Activated CD8-positive, alpha-beta memory T cell treated with anti-CD3 and anti-CD28 coated beads, Interleukin-2, amount 50 U/mL, for 1 hour (primary cell): ENCODE results near the gene RBCK1.

Experiments
- DNase-seq: peaks from one replicate; pipeline ENCODE4 v3.0.0-alpha.2; 2020; ENCODE audit errors: extremely low read depth

RBCK1 gene

DNA sequence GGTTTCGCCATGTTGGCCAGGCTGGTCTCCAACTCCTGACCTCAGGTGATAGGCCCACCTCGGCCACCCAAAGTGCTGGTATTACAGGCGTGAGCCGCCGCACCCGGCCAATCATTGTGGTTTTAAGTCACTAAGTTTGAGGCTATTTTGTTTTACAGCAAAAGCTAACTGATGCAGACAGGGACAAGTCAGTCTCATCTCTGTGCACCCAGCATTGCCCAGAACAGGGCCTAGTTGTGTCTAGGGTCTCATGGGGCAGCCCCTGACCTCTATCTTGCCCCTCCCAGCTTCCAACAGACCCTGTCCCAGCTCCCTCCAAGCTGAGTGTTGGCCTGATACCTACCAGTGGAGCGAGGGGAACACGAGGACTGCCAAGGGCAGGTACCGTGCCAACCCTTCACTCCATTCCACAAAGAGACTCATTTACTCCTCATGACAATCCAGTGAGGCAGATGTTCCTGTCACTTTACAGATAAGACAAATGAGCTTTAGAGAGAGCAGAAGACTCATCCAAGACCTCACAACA is 8.9 kb upstream of the RBCK1 start:
- DNase-seq, result no peak

- no peak for DNase-seq
Measured at GRCh38 chr20:400128-400453, 8.0 kb upstream of the RBCK1 start.

DNA sequence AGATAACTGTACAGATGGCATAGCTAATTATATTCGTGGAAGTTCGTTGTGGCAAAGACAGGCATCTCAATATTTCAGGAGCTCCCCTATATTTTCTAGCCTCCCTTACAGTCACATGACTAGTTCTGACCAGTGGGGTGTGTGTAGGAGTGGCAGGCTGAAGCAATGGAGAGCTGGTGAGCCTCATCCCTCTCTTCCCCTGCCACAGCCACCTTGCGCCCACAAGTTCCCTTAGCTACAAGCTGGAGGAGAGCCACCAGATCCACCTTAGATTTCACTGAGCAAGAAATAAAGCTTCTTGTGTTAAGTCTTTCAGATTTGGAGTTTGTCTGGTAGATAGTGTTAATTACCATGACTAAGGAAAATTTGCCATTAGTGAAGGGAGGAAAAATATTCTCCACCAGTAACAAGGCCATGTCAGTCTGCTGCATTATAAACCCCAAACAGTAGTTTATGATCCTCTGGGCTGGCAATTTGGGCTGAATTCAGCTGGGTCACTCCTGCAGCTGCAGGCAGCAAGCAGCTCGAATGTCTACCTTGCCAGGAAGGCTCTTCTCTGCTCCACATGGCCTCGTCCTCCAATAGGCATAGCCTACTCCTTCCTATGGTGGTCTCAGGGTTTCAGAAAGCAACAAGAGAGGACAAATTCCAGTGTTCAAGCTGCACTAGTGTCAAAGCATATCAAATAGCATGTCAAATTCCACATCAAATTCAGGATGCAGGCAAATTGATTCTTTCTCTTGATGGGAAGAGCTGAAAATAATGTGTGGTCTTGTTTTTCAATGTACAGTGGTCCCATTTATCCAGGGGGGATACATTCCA is 7.4 kb upstream of the RBCK1 start:
- DNase-seq, result no peak

GRCh38 chr20:401682-402495 is 6.2 kb upstream of the RBCK1 start:
- no peak for DNase-seq

DNA sequence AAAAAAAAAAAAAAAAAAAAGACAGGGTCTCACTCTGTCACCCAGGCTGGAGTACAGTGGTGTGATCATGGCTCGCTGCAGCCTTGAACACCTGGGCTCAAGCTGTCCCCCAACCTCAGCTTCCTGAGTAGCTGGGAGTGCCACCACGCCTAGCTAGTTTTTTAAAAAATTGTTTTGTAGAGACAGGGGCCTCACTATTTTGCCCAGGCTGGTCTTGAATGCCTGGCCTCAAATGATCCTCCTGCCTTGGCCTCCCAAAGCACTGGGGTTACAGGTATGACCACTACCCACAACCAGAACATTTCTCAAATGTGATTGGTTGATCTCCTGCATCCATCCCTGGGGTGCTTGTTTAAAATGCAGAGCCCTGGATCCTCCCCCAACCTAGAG is 5.6 kb upstream of the RBCK1 start:
- no peak for DNase-seq

GRCh38 chr20:402898-403581 is 5.1 kb upstream of the RBCK1 start:
- no peak for DNase-seq

- DNase-seq, result no peak
Measured at GRCh38 chr20:403582-403957, 4.5 kb upstream of the RBCK1 start.

DNA sequence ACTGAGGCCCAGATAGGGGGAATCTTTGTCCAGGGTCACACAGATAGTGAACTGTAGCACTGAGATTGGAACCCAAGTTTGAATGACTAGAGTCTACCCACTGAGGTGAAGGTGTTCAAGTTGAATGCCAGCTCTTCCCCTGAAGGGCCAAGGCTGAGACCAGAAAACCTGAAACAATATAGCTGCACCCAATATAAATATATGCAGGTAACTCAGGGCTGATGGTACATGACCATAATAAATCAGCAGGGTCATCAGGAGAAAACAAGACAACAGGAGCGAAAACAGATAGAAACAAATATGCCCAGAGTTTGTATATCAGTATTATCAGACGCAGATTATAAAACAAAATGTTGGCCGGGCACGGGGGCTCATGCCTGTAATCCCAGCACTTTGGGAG is 4.0 kb upstream of the RBCK1 start:
- DNase-seq, result no peak

DNA sequence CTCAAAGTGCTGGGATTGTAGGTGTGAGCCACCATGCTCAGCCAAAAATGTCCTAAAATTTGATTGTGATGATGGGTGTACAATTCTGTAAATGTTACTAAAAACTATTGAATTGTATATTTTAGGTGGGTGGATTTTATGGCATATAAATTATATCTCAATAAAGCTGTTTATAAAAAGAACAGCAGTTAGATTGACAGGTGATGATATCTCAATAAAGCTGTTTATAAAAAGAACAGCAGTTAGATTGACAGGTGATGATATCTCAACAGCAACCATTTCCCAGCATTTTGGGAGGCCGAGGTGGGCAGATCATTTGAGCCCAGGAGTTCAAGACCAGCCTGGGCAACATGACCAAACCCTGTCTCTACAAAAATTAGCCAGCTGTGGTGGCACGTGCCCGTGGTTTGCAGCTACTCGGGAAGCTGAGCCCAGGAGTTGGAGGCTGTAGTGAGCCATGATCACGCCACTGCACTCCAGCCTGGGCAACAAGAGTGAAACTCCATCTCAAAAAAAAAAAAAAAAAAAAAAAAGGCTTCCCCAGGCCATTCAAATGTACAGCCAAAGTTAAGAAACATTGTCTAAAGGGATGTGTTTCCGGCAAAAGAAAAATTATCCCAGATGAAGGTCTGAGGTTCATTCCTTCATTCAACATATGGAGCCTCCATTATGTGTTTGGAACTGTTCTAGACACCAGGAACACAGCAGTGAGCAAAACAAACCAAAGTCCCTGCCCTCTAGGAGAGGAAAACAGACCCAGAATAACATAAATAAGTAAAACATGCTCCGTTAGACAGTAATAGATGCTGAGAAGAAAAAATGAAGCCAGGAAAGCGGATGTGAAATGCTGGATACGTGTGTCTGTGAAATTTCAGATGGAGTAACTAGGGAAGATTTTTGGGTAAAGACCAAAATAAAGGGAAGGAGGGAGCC is 1.6 kb upstream of the RBCK1 start:
- DNase-seq, result no peak

DNA sequence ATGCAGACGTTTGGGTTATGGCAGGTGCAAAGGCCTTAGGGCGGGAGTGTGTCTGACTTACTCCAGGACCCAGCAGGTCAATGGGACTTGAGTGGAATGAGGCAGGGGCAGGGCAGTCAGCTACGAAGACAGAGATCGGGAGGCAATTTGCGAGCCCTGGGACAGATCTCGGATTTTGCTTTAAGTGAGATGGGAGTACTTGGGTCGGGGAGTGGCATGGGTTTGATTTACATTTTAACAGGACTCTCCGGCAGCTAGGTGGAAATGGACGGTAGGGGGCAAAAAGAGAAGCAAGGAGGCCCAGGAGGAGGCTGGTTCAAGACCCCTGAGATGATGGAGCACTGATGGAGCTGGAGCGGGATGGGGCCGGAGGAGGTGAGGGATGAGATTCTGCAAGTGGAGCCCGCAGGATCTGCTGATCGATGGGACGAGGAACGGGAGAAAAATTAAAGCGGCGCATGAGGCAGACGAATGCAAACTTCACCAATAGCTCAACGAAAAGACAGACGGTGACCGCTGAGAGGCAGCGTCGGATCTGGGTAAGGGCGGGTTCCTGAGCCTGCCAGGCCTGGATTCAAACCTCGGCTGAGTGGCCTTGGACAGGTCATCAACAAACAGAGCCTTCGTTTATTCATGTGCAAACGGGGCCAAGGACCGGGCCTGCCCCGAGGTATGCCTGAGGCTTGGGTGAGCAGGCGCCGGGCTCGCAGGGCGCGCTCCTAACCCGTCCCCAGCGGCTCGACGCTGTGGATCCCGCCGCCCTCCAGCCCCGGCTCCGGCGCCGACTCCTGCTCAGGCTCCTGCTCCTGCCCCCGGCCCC is 756 bp upstream of the RBCK1 start:
- DNase-seq, result no peak

GRCh38 chr20:408843-409696 is 971 bp downstream of the RBCK1 start:
- no peak for DNase-seq

DNA sequence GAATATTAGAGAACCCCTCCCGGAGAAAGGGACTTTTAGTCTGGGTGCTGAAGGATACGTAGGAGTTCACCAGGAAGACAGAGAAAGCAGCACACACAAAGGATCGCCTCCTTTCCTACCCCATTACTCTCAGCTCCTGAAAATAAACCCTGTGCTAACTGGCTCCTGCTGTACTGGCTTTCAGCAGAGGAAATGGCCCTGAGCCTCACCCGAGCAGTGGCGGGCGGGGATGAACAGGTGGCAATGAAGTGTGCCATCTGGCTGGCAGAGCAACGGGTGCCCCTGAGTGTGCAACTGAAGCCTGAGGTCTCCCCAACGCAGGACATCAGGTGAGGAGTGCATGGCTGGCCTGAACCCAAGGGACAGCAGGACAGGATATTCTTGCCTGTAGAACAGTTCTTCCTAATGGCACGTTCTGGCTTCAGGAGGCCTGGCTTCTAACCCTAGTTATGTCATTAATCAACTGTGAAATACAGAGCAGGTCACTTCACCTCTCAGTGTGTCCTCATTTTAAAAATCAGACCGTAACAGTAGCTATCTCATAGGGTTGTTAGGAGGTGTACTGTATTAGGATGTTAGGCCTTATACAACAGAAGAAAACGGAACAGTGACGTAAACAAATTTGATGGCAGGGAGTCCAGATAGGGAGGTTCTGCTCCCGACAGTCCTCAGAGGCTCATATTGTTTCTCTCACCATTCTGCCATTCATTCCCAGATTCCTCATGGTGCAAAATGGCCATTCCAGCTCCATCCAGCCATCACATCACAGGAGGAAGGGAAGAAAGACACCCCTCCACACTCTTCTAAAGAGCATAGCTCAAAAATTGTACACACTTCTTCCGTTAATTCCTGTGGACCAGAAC is 1.8 kb downstream of the RBCK1 start:
- DNase-seq, result no peak

DNA sequence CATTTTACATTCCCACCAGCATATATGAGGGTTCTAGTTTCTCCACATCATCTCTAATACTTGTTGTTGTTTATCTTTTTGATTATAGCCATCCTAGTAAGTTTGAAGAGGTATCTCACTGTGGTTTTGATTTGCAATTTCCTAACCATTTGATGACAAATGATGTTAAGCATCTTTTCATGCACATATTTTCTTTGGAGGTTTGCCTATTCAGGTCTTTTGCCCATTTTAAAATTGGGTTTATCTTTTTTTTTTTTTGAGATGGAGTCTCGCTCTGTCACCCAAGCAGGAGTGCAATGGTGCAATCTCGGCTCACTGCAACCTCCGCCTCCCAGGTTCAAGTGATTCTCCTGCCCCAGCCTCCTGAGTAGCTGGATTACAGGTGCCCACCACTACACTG is 4.0 kb downstream of the RBCK1 start:
- DNase-seq, result no peak

- DNase-seq, result no peak
Measured at GRCh38 chr20:414161-414560, 6.1 kb downstream of the RBCK1 start.

DNA sequence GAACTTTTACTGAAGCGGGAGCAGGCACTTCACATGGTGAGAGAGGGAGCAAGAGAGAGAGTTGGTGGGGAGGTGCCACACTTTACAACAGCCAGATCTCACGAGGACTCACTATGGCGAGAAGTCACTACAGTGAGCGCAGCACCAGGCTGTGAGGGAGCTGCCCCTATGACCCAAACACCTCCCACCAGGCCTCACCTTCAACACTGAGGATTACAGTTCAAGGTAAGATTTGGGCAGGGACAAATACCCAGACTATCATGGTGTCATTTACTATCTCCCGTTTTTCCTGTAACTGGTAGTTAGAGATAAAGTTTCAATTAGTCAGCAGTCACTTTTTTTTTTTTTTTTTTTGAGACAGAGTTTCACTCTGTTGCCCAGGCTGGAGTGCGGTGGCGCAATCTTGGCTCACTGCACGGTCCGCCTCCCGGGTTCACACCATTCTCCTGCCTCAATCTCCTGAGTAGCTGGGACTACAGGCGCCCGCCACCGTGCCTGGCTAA is 7.8 kb downstream of the RBCK1 start:
- no peak for DNase-seq

GRCh38 chr20:416950-417800 is 9.1 kb downstream of the RBCK1 start:
- DNase-seq, result no peak

DNA sequence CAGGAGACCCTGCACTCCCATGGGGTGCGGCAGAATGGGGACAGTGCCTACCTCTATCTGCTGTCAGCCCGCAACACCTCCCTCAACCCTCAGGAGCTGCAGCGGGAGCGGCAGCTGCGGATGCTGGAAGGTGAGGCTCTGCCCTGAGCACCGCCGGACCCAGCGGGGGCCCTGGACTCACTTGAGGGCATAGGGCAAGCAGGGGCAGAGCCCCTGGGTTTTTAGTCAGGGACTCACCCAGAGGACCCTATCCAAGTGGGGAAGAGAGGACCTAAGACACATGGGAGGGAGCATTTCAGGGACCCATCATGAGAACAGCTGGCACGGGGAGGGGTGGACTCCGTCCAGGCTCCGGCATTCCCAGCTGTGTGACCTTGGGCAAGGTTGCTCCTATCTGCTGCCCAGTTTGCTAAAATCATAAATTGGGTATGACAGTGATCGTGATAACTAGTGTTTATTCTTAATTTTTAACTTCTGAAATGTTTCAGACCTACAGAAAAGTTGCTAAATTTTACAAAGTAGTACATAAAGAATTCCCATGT is 9.8 kb downstream of the RBCK1 start:
- DNase-seq, result no peak
